Measurements from ENCODE around the gene HELZ. TPM values are rescaled to one million over a fixed set of nuclear protein-coding genes. Genes with fewer than 3 reads are reported as not detected.
"Not testable (repeated sequence)": the region's sequence is repeated elsewhere in the genome, so short reads cannot be mapped to it uniquely, and the experiment has no call there.

Gene HELZ
- total and polyA plus RNA-seq, 4 donors: 3.8 to 69.2 (median 25.7) TPM

- Histone ChIP-seq H3K27ac (ENCODE audit: low read depth in 1 of 2, low read length in 2 of 2) (no peak overlapping the region), H3K4me1 (ENCODE audit: control insufficient read depth in 4 of 4, insufficient read depth in 4 of 4, low read length in 3 of 4) (peaks cover 0 to 9% (median 4%) of the 10 kb centered on the region in 4 donors), H3K9ac (ENCODE audit: low read depth in 1 of 2, low read length in 2 of 2) (no peak overlapping the region), H3K27me3 (ENCODE audit: control insufficient read depth in 4 of 4, insufficient read depth in 4 of 4, low read length in 3 of 4) (no peaks in the 10 kb centered on the region), H3K4me3 (ENCODE audit: low read depth in 1 of 3, low read length in 3 of 3) (no peak overlapping the region), H3K9me3 (ENCODE audit: control insufficient read depth in 4 of 4, low read length in 3 of 4) (no peaks in the 10 kb centered on the region), H3K36me3 (ENCODE audit: control insufficient read depth in 4 of 4, insufficient read depth in 3 of 4, low read depth in 1 of 4, low read length in 3 of 4) (no peaks in the 10 kb centered on the region)
- WGBS: 92% methylated on average over 2 of the region's 2 CpGs
- no peak for TF ChIP-seq GABPA (IDR thresholded peaks at IDR 0.05 in 1 of 2, conservative IDR thresholded peaks at IDR 0.05 in 1 of 2)
- no peak for TF ChIP-seq EGR1 (IDR thresholded peaks at IDR 0.05; ENCODE audit: low read depth in 2 of 2)
- TF ChIP-seq RAD21 (IDR thresholded peaks at IDR 0.05): no peak
- no peak for TF ChIP-seq REST (IDR thresholded peaks at IDR 0.05)
- no peak for TF ChIP-seq JUND (IDR thresholded peaks at IDR 0.05)
- no peak for TF ChIP-seq SP1 (IDR thresholded peaks at IDR 0.05)
- no peak for TF ChIP-seq NR2F2 (IDR thresholded peaks at IDR 0.05)
- TF ChIP-seq CTCF (IDR thresholded peaks at IDR 0.05; ENCODE audit: low read depth, low read length, missing input control): no peak
- no peak for TF ChIP-seq YY1 (IDR thresholded peaks at IDR 0.05)
- TF ChIP-seq MAX (IDR thresholded peaks at IDR 0.05): no peak
- TF ChIP-seq ZBTB33 (IDR thresholded peaks at IDR 0.05): no peak
- no peak for TF ChIP-seq FOXA1 (IDR thresholded peaks at IDR 0.05)
- no peak for TF ChIP-seq HNF4G (IDR thresholded peaks at IDR 0.05)
- TF ChIP-seq HNF4A (conservative IDR thresholded peaks at IDR 0.05): no peak
- TF ChIP-seq FOXA2 (IDR thresholded peaks at IDR 0.05): no peak
- no peak for TF ChIP-seq TAF1 (conservative IDR thresholded peaks at IDR 0.05)
- no peak for TF ChIP-seq ATF3 (IDR thresholded peaks at IDR 0.05)
- TF ChIP-seq RXRA (IDR thresholded peaks at IDR 0.05): no peak
- DNase-seq (ENCODE audit: low spot score): no peak
These were observed 8.4 kb upstream of the HELZ start for GRCh38 chr17:67253384-67253783.

GRCh38 chr17:67251586-67251985 lies 6.6 kb upstream of the HELZ start:
- 72% methylated on average over 4 of the region's 4 CpGs for WGBS
- H3K36me3 ChIP-seq (ENCODE audit: control insufficient read depth in 4 of 4, insufficient read depth in 3 of 4, low read depth in 1 of 4, low read length in 3 of 4); H3K27me3 ChIP-seq (ENCODE audit: control insufficient read depth in 4 of 4, insufficient read depth in 4 of 4, low read length in 3 of 4); H3K4me3 ChIP-seq (ENCODE audit: low read depth in 1 of 3, low read length in 3 of 3); DNase-seq (ENCODE audit: low spot score); H3K9ac ChIP-seq (ENCODE audit: low read depth in 1 of 2, low read length in 2 of 2); H3K9me3 ChIP-seq (ENCODE audit: control insufficient read depth in 4 of 4, low read length in 3 of 4); H3K27ac ChIP-seq (ENCODE audit: low read depth in 1 of 2, low read length in 2 of 2); H3K4me1 ChIP-seq (ENCODE audit: control insufficient read depth in 4 of 4, insufficient read depth in 4 of 4, low read length in 3 of 4): not testable (repeated sequence)
